GM19463 (cell line): ENCODE measurements around the gene PPP6R2.

Experiments used
- ATAC-seq: cut with Tn5 transposase; IDR thresholded peaks from one replicate; pipeline ENCODE4 v1.9.1; 2021; ENCODE audit warnings: mild to moderate bottlenecking, moderate library complexity; ENCODE audit not compliant: unreplicated experiment

Gene PPP6R2

DNA sequence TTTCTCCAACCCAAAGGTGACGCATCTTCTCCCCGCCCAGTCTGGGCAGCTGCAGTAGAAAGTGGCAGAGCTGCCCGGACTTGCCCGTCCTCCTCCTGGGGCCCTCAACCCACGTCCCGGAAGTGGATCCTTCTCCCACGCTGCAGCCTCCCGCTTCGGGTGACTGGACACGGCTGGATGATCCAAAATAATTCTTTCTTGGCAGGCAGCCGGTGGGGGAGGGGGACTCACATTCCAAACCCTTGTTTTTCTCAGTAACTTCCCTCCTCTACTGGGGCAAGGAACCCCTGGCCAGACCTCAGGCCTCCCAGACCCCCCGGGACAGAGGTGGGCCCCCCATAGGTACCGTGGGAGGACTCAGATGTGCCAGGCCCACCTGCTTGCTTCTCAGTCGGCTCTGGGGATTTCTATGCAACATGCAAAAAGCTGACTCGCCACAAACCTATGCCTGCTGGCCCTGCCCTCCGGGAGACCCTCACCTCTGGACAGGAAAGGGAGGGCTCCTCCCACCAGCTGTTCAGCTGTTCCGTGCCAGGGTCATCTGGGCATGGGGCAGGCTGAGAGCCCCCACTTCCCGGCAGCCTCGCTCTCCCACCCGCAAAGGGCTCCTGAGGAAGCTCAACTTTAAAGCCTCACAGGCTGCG lies 37.1 kb upstream of the PPP6R2 start:
- peak; percentile 30 for ATAC-seq

DNA sequence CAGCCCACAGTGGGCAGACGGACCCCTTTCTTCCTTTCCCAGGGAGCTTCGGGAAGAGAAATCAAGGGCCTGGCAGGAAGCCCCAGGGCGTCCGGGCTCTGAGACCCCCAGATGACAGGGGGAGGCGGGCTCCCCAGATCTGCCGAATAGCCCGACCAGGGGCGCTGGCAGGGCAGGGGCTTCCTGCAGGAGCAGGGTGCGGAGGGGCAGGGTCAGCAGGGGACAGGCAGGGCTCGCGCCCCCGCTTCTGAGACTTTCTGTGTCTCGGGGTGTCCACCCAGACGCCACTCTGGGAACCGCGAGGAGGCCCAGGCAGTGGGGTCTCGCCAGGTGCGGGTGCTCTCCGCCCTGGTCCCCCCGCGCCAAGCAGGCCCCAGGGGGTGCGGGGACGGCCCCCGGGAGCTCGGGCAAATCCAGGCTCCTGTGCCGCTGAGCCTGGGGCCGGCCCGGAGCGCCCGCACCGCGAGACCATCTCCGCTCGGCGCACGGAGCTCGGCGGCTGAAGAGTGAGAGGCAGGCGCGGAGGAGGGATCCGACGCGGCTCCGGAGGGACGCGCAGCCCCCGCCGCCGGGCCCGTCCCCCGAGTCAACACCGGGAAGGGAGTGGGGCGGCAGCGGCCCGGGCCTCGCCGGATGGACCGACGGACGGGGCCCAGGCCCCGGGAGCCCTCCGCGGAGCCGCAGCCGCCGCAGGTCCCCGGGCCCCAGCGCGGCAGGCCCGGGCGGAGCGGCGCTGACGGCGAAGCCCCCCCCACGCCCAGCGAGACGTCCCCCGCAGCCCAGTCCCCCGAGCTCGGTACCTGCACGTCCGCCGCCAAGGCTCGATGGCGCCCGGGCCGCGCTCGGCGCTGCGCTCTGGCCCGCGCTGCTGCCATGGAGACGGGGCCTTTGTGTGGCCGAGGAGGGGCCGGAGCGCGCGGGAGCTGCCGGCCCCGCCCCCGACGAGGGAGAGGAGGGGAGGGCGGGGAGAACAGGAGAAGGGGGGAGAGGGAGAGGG lies 36.1 kb upstream of the PPP6R2 start, which contains the start of gene PLXNB2:
Gene PLXNB2 (minus strand): TSS at position 894 of the 997 bp plus-strand sequence. CDS start 17,062 bp downstream, outside the sequence.
- ATAC-seq = peak; percentile 39

DNA sequence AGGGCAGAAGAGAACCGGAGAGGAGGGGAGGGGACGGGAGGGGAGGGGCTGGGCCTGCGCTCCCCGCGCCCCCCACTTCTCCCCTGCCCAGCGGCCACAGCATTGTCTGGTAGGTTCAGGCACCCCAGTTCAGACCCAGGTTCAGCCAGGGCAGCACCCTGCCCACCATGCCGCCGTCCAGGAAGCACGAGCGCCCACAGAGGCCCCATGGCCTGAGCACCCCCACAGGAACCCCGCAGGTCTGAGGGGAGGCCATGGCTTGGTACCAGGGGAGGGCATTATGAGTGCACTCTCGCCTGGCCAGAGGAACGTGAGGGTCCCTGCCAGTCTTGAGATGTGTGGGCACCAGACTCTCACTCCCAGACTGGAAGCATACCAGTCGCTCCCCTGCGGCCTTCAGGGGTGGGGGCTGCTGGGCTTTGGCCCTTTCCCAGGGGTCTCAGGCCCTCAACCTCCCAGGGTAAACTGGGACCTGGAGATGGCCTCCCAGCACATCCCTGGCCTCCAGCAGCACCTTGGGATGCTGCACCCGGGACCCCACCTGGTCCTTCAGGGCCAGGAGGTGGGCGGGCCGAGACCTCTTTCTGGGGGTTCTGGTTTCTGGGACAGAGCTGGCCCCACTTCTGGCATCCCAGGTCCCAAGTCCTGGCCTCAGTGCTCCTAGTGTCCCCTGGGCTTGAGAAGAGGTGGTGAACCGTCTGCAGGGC lies 35.1 kb upstream of the PPP6R2 start:
- ATAC-seq = no peak

DNA sequence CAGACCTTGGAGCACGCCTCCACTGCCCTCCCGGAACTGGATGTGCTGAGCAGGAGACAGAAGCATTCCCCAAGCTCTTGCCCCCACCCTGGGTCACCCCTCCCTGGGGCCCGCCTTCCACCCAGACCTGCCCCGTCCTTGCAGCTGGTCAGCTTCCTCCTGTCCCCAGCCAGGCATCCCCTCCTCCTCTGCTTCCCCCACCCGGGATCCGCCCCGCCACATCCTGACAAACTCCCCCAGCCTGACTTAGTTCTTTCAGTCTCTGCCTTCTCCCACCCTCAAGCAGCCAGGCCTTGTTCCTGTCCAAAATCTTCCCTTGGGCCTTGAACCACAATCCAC lies 34.6 kb upstream of the PPP6R2 start:
- ATAC-seq = no peak

DNA sequence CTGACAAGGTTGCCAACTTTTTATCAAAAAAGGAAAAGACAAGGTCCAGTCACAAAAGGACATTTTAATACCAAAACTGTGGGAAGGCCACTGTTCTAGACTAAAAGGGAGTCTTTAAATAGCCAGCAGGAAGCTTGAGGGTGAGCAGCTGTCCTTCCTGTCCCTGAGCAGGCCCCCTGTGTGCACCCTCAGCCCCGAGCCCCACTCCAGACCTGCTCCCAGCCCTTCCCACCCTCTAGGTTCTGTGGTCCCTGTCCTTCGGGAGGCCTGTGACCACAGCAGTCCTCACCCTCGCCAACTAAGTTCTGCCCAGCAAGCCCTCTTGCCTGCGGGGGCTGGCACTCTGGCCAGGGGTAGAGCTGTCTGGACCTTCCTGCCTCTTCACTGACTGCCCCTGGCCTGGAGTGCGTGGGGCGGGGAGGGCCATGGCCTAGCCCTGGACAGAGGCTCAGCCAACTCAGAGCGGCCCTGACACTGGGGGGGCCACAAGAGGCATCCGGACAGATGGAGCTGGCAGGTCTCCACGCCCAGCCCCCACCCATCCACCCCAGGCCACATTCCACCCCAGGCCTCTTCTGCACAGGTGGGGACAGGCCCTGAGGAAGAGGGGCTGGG lies 34.0 kb upstream of the PPP6R2 start:
- ATAC-seq = no peak

DNA sequence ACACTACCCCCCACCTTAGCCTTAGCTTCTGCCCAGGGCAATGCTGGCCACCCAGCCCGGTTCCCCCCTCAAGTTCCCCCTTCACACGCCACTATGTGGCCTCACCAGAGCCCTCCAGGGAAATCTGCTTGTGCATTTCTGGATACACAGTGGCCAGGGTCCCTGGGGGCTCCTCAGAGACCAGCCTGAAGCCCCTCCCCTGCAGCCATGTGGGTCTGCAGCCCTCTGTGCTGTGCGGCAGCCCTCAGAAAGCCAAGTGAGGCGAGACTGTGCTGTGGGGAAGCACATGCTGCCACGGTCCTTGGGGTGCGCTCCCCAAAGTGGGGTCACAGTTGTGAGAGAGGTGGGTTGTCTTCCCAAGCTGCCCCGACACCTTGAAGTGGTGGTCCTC lies 33.5 kb upstream of the PPP6R2 start:
- no peak for ATAC-seq

DNA sequence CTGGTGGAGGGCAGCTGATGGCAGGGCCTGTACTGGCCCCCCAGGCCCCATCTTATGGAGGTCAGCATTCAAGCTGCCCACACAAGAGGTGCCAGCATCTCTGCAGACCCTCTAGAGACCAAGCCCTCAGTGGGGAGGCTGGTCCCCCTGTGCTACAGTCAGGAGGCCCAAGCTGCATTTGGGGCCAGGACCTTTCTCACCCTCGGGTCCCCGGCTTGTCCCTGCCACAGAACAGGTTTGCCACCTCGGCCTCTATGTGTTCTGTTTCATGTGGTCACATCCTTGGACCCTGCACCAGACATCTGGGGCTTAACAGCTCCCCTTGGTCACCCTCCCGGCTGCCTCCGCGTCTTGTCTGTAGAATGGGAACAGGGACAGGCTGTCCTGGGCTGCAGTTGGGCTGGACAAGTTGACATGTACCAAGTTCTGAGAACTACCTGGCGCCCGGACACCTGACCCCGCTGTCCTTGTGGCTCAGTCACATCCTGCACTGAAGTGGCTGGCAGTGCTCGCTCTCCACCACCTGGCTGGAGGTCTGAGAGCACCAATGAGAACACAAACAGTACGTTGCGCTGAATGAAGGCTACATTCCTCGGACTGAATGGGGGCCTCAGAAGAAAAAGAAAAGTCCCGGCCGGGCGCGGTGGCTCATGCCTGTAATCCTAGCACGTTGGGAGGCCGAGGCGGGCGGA lies 33.0 kb upstream of the PPP6R2 start:
- no peak for ATAC-seq

DNA sequence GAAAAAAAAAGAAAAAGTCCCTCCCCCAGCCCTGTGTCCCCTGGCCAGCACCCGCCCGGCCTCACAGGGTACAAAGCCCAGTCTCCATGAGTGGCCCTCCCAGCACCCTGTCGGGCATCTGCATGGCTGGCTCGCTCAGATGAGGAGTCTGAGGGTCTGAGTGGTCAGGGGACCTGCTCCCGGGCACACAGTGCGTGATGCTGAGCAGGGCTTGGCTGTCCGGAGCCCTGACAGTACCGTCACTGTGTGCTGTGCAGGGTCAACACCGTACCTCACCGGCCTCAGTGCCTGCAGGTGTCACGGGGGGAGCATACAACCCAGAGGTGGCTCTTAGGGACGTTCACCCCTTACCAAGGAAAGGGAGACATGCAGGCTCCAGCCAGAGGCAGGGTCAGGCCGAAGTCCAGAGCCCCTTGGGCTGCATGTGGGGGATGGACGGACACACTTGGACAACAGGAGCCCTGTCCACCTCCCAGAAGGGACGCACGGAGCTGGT lies 32.1 kb upstream of the PPP6R2 start:
- no peak for ATAC-seq

DNA sequence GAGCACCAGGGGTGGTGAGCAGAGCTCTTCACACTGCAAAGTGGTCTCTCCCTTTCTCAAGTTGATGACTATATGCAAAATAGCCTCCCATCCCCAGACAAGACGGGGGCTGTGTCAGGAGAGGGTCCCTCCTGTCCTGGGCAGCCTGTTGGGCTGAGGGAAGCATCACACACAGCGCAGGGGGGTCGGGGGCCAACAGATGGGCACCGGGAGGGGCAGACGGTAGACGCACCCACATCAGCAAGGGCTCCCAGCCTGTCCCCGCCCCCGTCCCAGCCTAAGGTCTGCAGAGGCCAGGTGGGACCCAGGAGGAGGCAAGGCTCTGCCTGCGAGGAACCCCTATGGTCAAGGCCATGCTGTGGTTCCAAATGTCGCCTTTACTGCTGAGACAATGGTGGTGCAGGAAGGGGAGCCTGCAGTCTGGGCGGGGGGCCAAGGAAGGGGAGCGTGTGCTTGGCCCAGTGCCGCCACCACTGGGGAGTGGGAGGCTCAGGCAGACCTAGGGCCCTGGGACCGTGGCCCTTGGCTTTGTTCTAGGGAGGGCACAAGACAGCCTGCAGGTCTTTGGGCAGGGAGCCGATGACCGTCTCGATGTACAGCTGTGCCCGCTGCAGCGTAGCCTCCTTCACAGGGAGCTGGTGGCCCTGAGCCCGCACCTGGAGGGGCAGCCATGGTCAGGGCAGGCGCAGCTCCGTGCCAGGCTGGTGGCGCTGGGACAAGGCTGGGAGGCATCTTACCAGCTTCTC lies 31.3 kb upstream of the PPP6R2 start:
- no peak for ATAC-seq

DNA sequence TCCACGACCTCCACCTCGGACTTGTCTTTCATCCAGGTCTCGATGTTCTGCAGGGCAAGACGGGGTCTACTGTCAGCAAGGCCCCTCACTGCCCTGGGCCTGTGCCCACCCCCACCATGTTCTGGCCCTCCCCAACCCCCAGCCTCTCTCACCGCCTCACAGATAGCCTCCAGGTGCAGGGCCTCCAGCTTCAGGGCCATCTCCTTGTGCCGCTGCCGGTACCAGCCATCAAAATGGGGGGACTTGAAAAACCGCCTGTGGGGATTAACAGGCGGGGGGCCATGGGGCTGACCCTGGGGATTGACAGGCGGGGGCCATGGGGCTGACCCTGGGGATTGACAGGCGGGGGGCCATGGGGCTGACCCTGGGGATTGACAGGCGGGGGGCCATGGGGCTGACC lies 30.8 kb upstream of the PPP6R2 start:
- no peak for ATAC-seq

DNA sequence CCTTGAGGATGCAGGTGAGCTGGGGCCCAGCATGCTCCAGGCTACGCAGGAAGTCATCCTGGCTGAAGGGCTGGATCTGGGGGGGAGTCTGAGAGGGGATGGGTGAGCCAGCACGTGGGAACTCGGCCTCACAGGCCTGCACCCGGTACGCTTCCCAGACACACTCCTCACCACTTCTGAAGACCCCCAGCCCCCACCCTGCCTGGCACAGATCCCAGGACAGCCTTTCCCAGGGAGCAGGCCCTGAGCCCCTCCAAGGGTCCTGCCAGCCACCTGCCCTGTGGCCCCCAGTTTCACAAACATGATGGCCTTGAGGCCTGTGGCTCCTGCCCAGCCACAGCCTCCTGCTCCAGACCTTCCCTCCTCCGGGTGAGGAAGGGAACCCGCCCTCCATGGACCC lies 30.1 kb upstream of the PPP6R2 start:
- no peak for ATAC-seq

DNA sequence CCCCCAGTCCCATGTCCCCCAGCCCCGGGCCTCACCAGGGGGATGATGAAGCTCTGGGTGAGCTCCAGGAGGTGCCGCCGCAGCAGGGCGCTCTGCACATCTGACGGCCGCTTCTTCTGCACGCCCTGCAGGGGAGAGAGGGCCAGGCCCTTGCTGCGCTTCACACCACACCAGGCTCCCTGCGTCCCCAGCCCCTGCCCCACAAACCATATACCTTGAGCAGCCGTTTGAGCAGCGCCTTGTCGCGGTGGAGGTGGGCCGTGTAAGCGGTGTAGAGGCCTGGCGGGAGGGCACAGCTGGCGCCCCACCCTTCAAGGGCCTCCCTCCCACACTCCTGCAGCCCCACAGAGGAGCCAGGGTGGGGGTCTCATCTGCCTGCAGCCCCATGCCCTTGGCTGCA lies 29.5 kb upstream of the PPP6R2 start:
- ATAC-seq = no peak

DNA sequence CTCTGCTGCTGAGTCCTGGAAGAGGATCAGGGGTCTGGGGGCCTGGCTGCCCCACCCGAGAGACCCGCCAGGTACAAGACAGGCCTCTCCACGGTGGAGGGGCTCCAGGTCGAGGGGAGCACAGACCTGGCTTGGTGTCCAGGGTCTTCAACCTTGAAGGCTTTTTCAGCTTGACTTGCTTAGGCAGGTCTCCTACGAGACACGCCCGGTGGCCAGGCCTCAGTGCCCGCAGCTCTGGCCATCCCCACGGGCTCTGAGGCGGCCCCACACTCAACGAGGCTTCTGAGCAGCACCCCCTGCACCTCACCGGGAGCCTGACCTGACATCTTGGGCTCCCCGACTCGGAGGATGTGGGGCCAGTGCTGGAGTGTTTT lies 29.1 kb upstream of the PPP6R2 start:
- ATAC-seq = no peak

DNA sequence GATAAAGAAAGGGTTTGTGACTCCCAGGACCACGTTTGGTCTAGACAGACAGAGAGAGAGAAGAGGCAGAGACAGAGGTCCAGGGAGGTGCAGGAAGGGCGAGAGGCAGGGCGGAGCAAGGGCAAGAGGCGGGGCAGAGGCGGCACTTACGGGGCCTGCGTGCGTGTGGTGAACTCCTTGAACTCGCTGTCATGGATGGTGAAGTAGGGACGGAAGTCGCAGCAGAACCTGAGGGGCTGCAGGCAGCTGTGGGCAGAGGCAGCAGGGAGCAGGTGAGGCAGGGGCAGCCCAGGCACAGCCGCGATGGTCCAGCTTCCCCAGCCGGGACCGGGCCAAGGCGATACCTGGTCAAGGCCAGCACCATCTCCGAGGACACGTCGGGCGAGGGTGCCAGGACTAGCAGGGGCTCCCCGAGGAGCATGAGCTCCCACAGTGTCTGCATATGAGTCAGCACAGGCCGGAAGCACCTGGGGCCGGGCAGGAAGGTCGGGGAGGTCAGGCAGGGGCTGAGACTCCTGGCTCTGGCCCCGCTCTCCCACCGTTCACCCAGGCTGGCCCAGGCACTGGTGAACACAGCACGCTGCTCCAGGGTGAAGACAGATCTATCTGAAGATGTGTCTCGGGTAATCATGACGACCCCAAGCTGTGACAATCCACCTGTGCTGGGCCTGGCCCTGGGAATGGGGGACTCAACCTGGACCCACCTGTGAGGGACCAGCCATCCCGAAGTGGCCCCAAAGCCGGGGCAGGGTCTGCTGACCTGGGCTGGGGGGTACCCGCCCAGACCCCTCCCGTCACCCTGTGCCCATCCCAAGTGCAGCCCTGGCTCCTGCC lies 28.5 kb upstream of the PPP6R2 start:
- peak; percentile 76 for ATAC-seq

DNA sequence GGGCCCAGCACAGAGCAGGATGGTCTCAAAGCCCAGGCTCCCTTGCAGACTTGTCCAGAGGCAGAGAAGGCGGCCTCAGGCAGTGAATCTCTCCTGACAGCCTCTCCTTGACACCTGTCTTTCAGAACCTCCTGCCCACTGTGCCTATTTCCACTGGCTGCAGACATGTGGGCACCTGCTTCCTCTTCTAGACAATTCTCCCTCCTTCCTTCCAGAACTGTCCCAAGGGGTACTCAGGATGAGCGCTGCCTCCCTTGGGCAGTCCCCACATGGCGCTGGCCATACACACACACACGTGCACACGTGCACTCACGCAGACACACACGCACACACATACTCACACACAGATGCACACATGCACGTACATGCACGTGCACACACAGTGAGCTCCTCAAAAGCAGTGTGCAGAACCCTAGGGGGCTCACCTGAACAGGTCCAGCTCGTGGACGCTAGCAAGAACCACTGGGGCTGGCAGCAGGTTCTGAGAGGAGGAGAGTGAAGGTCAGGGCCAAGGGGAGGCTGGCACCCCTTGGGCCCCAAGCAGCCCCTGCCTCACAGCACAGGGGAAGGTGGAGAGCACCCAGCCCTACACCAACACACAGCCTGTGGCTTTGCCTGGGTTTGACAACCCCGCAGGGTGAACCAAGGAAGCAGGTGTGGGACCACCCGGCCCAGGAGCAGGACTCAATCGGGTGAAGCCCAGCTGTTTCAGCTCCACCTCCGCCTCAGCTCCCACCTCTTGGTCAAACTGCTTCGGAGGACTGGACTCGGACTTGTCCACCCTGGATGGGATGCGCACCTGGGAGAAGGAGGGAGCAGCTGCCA lies 27.6 kb upstream of the PPP6R2 start:
- ATAC-seq = no peak

DNA sequence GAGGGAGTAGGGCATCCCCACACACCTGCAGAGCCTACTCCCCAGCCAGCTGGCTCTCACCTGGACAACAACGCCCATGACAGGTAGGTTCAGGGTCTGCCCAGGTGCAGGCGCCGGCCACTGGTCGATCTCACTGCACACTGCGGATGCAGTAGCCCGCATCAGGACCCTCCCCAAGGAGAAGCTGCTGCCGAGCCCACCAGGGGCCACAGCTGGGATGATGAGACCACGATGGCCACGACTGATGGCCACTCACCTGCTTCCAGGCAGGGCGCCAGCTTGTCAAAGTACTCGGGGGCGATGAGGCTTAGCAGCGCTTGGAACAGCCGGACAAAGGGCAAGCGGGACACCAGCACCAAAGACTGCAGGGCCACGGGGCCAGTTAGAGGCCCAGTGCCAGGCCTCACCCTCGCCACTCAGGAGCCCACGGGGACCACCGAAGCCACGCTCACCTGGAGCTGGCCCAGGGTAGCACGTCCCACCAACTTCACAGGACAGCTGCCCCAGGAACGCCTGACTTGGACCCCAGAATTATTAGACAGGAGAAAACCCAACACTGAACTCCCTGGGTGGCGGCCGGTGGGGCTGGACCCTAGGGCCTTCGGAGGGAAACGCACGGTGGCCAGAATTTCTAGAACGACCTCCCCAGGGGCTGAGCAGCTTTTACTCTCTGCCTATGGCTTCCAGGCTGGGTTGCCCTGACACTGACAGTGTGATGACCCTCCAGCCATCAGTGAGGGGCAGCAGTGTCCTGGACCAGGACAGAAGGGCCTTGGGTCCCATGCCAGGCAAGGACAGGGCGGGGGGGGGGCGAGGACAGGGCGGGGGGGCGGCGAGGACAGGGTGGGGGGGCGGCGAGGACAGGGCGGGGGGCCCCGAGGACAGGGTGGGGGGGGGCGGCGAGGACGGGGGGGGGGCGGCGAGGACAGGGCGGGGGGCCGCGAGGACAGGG lies 26.7 kb upstream of the PPP6R2 start:
- ATAC-seq = no peak

DNA sequence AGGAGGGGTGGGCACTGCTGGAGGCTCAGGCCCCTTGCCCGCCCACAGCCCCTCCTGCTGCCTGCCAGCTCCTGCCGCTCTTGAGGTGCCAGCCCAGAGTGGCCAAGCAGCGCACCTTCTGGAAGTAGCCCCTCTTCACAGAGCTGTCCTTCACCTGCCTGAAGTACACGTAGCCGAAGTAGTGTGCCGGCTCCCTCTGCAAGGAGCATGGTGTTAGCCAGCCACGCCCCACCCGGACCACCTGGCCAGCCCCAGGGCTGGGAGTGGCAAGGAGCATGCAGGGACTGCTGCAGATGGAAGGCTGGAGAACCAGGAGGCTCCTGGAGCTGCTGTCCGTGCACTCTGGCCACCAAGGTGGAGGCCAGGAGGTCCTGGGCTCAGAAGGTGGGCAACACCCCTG lies 25.9 kb upstream of the PPP6R2 start:
- ATAC-seq = no peak
